Stimulated activated CD8-positive, alpha-beta memory T cell treated with anti-CD3 and anti-CD28 coated beads, Interleukin-12 subunit alpha, Interleukin-12 subunit beta, amount 100 ng/mL, for 24 hours (primary cell): ENCODE data around the gene TUBGCP5.

ENCODE experiments used
- DNase-seq: peaks from one replicate; pipeline ENCODE4 v3.0.0-alpha.2; 2020; ENCODE audit errors: extremely low read depth

TUBGCP5 gene

DNA sequence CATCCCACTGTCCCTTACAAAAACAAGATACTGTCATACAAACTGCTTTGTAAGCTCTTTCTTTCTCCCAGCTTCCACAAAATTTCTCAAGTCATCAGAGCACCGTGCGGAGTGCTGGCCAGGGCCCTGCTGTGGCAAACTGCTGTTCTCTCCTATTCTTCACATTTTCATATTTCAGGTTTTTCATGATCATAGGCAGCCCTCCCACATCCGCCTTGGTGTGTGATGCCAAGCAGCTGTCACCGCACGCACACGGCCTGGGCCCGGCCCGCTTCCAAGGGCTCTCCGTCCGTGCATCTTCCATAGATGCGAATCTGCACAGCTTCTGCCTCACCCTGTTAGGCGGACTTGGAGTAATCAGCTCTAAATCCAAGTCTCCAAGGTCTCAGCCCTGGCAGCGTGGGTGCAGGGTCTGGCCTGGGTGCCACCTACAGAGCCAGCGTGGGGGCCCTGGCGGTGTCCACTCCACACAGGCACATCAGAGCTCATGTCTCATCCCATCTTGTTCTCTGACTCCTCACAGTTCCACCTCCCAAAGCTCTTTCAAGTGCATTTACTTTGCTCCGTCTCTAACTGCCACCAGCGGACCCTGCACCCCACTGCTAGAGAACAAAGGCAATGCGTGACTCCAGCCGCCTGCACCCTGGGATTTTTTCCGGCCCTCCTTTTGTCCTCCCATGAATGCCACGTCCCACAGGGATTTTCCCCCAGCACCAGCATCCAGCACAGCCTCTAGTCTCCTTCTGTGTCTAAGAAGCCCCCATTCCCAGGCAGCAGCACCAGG is 86.4 kb downstream of the TUBGCP5 start:
- DNase-seq = no peak

- no peak for DNase-seq
Measured at GRCh38 chr15:22951381-22952280, 87.7 kb downstream of the TUBGCP5 start.

DNA sequence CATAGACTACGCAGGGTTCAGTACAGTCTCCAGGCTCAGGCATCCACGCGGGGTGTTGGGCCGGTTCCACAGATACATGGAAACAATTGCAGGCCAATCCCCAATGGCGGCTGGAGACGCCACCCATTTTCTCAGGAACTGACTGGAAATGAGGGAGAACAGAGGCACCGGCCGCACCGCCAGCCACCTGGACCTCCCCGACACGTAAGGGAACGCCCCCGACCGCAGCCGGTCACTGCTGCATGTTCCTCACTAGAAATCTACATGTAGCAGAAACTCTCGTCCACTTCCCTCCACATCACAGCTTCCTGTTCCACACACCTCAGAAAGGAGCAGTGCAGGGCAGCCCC is 88.4 kb downstream of the TUBGCP5 start:
- no peak for DNase-seq

- no peak for DNase-seq
Measured at GRCh38 chr15:22950256-22950990, 88.9 kb downstream of the TUBGCP5 start.
